Measurements from ENCODE around the gene FAM167B. TPM values are rescaled to one million over a fixed set of nuclear protein-coding genes. Genes with fewer than 3 reads are reported as not detected.
A peak's percentile ranks its signal among the peaks of the same experiment; 100 is the strongest.

Gene FAM167B
- total RNA-seq, 1 experiment from 2014 or later, result 1.3 TPM

GRCh38 chr1:32201011-32201855 lies 45.8 kb upstream of the FAM167B start:
- Histone ChIP-seq H3F3A (ENCODE audit: low read length, unreplicated experiment) (no peaks in the 10 kb centered on the region), H3K27ac (ENCODE audit: low read length) (no peak overlapping the region), H3K9me2 (replicated peaks; ENCODE audit: low read length) (no peaks in the 10 kb centered on the region), H3K9ac (ENCODE audit: low read length) (no peak overlapping the region), H4K20me1 (ENCODE audit: low read length) (no peaks in the 10 kb centered on the region), H2AFZ (ENCODE audit: low read length) (peak overlapping the region; percentile 92; the same call in 1 of the 2 replicates), H3K36me3 (ENCODE audit: low read depth, low read length) (peaks cover 10% of the 10 kb centered on the region; the same call in 1 of the 2 replicates), H3K9me3 (ENCODE audit: low read length) (no peaks in the 10 kb centered on the region), H3K4me1 (ENCODE audit: insufficient read depth, low read length) (peaks cover 28% of the 10 kb centered on the region), H3K4me3 (ENCODE audit: low read length) (peak overlapping the region; percentile 67; the same call in 1 of the 2 replicates), H3K27me3 (ENCODE audit: low read length) (no peaks in the 10 kb centered on the region), H3K4me2 (ENCODE audit: low read length) (peak overlapping the region; percentile 85), H3K79me2 (ENCODE audit: low read length) (peaks cover 7% of the 10 kb centered on the region)
- DNase-seq (no peak), ATAC-seq (no peak)
- BruUV-seq (replicated peaks), result no TSS peak
- no peak for TF ChIP-seq EZH2phosphoT487 (IDR thresholded peaks at IDR 0.05; ENCODE audit: borderline replicate concordance, low read length)
- TF ChIP-seq CTCF (conservative IDR thresholded peaks at IDR 0.05; ENCODE audit: low read depth, low read length), result no peak
- no peak for TF ChIP-seq EZH2 (IDR thresholded peaks at IDR 0.05; ENCODE audit: low read length, unreplicated experiment)
- intact Hi-C loops (cut with micrococcal nuclease), result loop anchor here (2.0 kb wide), 1 partner anchor 20 kb away; no protein-coding TSS in a partner anchor
- CTCF ChIA-PET, result no interaction called here
- POLR2A ChIA-PET (ENCODE audit: unreplicated experiment), result interaction anchor here (0.6 kb wide), 1 partner anchor 1118 kb away, joined by 3 read pairs; no protein-coding TSS in a partner anchor

GRCh38 chr1:32204943-32205361 lies 42.1 kb upstream of the FAM167B start:
- peaks cover 18% of the 10 kb centered on the region for H3K79me2 ChIP-seq (ENCODE audit: low read length)
- H3F3A ChIP-seq (ENCODE audit: low read length, unreplicated experiment), result no peaks in the 10 kb centered on the region
- H3K36me3 ChIP-seq (ENCODE audit: low read depth, low read length), result peaks cover 5% of the 10 kb centered on the region; the same call in 1 of the 2 replicates
- ChIA-PET CTCF (no interaction called here), POLR2A (ENCODE audit: unreplicated experiment) (no interaction called here)
- H3K4me3 ChIP-seq (ENCODE audit: low read length), result peak overlapping the region; percentile 83
- H3K9me3 ChIP-seq (ENCODE audit: low read length), result no peaks in the 10 kb centered on the region
- H3K27ac ChIP-seq (ENCODE audit: low read length), result no peak overlapping the region
- peak overlapping the region; percentile 94 for H3K4me2 ChIP-seq (ENCODE audit: low read length)
- peak overlapping the region; percentile 92 for H3K9ac ChIP-seq (ENCODE audit: low read length)
- H2AFZ ChIP-seq (ENCODE audit: low read length), result peak overlapping the region; percentile 87
- TF ChIP-seq EZH2 (IDR thresholded peaks at IDR 0.05; ENCODE audit: low read length, unreplicated experiment) (no peak), CTCF (conservative IDR thresholded peaks at IDR 0.05; ENCODE audit: low read depth, low read length) (no peak), EZH2phosphoT487 (IDR thresholded peaks at IDR 0.05; ENCODE audit: borderline replicate concordance, low read length) (no peak)
- BruUV-seq (replicated peaks), result TSS peak; percentile 5
- H3K9me2 ChIP-seq (replicated peaks; ENCODE audit: low read length), result no peaks in the 10 kb centered on the region
- H3K27me3 ChIP-seq (ENCODE audit: low read length), result no peaks in the 10 kb centered on the region
- ATAC-seq (no peak; the same call in 1 of the 2 replicates), DNase-seq (no peak)
- peaks cover 34% of the 10 kb centered on the region for H3K4me1 ChIP-seq (ENCODE audit: insufficient read depth, low read length)
- intact Hi-C loops (cut with micrococcal nuclease), result no loop called here
- no peaks in the 10 kb centered on the region for H4K20me1 ChIP-seq (ENCODE audit: low read length)
